ENCODE data around the gene SRSF12.

Gene SRSF12

GRCh38 chr6:89117211-89118108, at the start of gene SRSF12:
Gene SRSF12 (minus strand): TSS chr6:89118071. CDS start chr6:89117887, 184 bp downstream.
- peak; percentile 84 for DNase-seq (ENCODE audit: extremely low spot score)
- TF ChIP-seq, protein P1, sequence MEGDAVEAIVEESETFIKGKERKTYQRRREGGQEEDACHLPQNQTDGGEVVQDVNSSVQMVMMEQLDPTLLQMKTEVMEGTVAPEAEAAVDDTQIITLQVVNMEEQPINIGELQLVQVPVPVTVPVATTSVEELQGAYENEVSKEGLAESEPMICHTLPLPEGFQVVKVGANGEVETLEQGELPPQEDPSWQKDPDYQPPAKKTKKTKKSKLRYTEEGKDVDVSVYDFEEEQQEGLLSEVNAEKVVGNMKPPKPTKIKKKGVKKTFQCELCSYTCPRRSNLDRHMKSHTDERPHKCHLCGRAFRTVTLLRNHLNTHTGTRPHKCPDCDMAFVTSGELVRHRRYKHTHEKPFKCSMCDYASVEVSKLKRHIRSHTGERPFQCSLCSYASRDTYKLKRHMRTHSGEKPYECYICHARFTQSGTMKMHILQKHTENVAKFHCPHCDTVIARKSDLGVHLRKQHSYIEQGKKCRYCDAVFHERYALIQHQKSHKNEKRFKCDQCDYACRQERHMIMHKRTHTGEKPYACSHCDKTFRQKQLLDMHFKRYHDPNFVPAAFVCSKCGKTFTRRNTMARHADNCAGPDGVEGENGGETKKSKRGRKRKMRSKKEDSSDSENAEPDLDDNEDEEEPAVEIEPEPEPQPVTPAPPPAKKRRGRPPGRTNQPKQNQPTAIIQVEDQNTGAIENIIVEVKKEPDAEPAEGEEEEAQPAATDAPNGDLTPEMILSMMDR (IDR thresholded peaks at IDR 0.05; ENCODE audit: control extremely low read depth, extremely low read depth, low read depth, missing control alignments), result no peak
- ChIA-PET CTCF (interaction anchor here (1.4 to 1.6 kb wide), 2 partner anchors 17 to 133 kb away, joined by 3 read pairs; no protein-coding TSS in a partner anchor), POLR2A (no interaction called here)

GRCh38 chr6:89162047-89162371, 44.1 kb upstream of the SRSF12 start:
- ChIA-PET CTCF (interaction anchor here (0.8 to 1.6 kb wide), 5 partner anchors 16 to 282 kb away, joined by 3 read pairs; no protein-coding TSS in a partner anchor), POLR2A (no interaction called here)
- TF ChIP-seq, protein P1 (IDR thresholded peaks at IDR 0.05; ENCODE audit: control extremely low read depth, extremely low read depth, low read depth, missing control alignments), result no peak
- DNase-seq (ENCODE audit: extremely low spot score), result no peak

DNA sequence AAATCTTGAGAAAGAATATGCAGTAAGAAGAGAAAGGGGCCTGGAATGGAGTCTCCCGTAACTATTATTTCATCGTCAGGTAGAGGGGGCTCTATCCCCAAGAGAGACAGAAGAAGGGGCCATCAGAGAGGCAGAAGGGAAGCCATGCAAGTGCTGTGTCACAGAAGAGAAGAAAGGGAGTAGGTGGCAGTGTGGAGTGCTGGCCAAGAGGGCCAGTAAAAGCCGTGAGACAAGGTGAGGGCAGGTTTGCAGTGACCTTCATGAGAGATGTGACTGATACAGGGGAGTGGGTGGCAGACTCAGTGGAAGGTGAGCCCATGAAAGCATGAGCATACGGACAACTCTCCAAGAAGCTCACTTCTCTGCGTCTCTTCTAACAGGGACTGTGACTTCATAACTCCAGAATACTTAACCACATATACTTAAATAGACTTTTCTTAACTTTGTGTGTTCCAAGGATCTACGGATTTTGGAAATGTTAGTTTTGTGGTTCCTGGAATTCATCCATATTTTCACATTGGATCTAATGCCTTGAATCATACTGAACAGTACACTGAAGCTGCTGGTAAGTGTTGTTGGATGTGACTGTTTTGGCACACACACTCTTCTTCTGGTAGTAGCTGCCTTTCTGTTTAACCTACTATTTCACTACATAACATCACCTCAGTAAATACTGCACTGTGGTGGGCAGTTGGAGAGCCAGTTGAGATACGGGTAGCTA, 43.6 kb upstream of the SRSF12 start:
- TF ChIP-seq, protein P1 (IDR thresholded peaks at IDR 0.05; ENCODE audit: control extremely low read depth, extremely low read depth, low read depth, missing control alignments), result no peak
- no peak for DNase-seq (ENCODE audit: extremely low spot score)
- POLR2A ChIA-PET, result no interaction called here
- CTCF ChIA-PET, result interaction anchor here (0.8 to 1.6 kb wide), 5 partner anchors 15 to 282 kb away, joined by 3 read pairs; no protein-coding TSS in a partner anchor

DNA sequence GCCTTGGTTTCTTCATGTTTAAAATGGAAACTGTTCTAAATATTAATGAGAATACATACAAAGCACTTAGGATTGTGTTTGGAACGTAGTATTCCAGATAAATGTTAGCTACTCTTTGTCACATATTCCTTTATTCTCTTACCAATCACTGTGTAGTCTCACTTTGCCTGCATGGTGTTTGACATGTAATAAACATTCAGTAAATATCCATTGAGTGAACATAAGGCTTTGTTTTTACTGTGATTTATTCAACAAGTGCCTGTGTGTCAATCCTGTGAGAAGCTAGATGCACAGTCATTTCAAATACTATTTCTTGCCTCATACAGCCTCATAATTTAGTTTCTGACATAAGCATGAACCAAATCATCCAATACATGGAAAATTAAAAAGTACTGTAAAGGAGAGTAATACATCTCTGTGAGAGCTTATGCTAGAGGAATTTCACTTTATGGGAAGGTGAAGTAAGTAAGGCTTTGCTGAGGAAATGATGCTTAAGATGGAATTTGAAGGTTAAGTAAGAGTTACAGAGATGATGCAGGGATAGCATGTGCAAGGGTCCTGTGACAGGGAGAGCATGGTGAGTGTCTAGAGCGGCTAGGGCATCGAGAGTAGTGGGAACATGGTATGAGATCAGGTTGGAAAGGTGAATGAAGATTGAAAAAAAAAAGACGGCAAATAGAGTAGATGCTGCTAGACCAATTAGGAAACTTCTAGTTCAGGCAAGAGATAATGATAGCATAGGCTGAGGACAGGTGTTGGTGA, 42.6 kb upstream of the SRSF12 start:
- TF ChIP-seq, protein P1 (IDR thresholded peaks at IDR 0.05; ENCODE audit: control extremely low read depth, extremely low read depth, low read depth, missing control alignments), result no peak
- ChIA-PET CTCF (interaction anchor here (1.4 kb wide), 1 partner anchor 10 kb away, joined by 3 read pairs; no protein-coding TSS in a partner anchor), POLR2A (no interaction called here)
- no peak for DNase-seq (ENCODE audit: extremely low spot score)

GRCh38 chr6:89154131-89154530, 36.3 kb upstream of the SRSF12 start:
- TF ChIP-seq, protein P1 (IDR thresholded peaks at IDR 0.05; ENCODE audit: control extremely low read depth, extremely low read depth, low read depth, missing control alignments), result no peak
- ChIA-PET CTCF (interaction anchor here (1.0 to 1.4 kb wide), 3 partner anchors 10 to 56 kb away, joined by 3 to 4 read pairs (median 3); no protein-coding TSS in a partner anchor), POLR2A (interaction anchor here (0.6 kb wide), 1 partner anchor 73 kb away, joined by 3 read pairs; no protein-coding TSS in a partner anchor)
- DNase-seq (ENCODE audit: extremely low spot score), result no peak

All from GM10248 (cell line).